GM18505 (cell line): ENCODE measurements around the gene ZKSCAN1.
A peak's percentile ranks its signal among the peaks of the same experiment; 100 is the strongest.

ENCODE experiments used
- ATAC-seq: cut with Tn5 transposase; IDR thresholded peaks from one replicate; pipeline ENCODE4 v1.9.1; 2021; ENCODE audit not compliant: unreplicated experiment
- POLR2A ChIP-seq: IDR thresholded peaks from 4 replicates; pipeline ENCODE4 v1.6.1; 2011; ENCODE audit warnings: borderline replicate concordance; ENCODE audit not compliant: insufficient read depth, insufficient read length; ENCODE audit errors: extremely low read depth

The ZKSCAN1 gene

DNA sequence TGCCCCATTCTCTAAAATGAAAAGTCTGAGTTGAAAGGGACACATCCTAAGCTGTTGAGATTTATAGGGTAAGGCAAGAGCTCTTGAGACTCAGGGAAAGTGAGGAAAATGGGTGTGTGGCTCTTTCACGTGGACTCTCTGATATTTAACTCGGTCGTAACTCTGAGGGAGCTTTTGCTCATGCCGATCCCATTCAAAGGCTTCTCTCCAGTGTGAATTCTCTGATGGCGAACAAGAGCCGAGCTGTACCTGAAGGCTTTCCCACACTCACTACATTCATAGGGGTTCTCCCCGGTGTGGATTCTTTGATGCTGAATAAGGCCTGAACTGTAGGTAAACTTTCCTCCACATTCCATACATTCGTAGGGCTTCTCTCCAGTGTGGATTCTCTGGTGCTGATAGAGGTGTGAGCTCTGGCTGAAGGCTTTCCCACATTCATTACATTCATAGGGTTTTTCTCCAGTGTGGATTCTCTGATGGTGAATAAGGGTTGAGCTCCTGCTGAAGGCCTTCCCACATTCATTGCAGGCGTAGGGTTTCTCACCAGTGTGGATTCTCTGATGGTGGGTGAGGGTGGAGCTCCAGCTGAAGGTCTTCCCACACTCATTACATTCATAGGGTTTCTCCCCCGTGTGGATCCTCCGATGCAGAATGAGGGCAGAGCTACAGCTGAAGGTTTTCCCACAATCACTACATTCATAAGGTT lies 55.8 kb downstream of the ZKSCAN1 start:
- no peak for ATAC-seq
- no peak for TF ChIP-seq POLR2A

DNA sequence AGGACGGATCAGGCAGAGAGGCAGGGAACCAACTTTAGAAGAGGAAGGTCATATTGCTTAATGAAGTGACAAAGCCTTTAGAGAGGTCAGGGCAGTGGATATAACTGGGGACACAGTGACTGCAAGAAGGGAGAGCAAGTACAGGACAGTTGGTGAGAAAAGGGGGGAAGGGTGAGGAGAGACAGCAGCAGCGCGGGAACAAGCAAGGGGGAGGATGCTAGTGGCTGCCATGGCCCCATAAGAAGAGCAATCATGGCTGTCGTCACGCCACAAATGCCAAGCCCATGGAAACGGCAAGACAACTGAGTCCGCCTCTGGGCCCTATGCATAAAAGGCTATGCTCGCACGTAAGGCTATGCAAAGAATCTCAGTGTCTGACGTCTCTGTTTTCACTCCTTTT lies 57.1 kb downstream of the ZKSCAN1 start:
- ATAC-seq = no peak
- TF ChIP-seq POLR2A = no peak

DNA sequence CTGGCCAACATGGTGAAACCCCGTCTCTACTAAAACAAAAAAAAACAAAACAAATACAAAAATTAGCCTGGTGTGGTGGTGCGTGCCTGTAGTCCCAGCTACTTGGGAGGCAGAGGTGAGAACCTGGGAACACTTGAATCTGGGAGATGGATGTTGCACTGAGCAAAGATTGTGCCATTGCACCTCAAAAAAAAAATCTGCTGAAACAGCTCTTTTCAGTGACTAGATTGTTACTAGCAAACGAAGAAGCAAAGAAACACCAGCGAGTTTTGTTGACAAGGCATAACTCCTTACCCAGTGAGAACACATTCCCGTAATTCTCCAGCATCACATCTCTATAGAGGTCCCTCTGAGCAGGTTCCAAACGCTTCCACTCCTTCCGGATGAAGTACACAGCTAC lies 59.4 kb downstream of the ZKSCAN1 start:
- no peak for TF ChIP-seq POLR2A
- ATAC-seq = no peak

DNA sequence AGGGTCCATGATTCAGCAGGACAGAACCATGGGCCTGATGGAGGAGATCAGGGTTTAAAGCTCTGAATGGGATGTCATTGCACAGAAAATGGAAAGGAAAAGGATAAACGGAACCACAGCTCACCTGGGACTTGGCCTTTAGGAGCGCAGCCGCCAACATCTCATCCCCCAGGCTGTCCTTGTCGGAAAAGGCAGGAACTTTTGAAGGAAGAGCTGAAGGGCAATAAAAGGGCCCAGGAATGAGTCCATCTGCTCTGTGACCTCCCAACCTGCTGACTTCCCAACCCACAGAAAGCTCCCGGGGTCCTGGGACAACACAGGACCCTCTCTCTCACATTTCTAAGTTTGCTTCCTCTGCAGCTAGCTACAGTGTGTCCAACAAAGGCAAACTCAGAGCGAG lies 60.0 kb downstream of the ZKSCAN1 start:
- TF ChIP-seq POLR2A = no peak
- ATAC-seq = no peak

DNA sequence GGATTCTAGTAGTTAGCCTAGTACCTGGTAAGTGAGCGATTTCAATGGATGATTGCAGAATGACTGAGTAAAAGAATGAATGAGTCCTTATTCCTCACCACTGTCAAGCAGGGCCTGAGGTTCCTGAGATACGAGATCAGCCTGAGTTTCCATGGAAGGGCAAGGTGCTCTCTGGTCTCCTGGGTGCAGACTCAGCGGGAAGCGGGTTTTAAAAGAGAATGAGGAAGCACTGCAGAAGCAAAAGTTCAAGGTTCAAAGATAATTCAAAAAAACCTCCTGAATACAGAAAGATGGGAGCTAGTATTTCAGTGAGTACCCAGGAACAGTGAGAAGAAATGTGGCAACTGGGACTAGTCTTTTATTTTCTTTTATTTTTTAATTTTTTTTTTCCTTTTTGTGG lies 61.8 kb downstream of the ZKSCAN1 start:
- no peak for ATAC-seq
- TF ChIP-seq POLR2A = no peak

DNA sequence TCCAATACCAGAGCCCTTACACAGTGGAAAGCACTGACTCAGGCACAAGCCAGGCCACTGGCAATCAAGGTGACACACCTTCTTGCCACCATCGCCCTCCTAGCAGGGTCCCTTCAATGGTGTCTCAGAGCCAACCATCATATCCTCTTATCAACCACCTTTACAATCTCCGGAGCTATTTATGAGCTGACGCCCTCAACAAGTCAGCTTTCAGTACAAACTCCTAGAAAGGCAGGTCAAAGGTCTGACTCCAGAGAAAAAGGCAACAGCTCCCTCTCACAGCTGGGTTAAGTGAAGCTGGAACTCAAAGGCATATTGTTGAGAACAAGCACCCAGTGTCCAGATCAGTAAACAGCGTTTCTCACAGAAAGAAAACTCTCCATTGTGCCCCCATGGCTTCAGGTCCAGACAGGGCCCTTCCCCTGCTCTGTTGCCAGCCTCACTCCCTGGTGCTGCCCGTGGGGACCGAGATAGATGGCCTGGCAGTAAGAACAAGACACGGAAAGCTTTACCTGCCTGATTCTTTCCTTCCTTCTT lies 63.7 kb downstream of the ZKSCAN1 start:
- no peak for ATAC-seq
- TF ChIP-seq POLR2A = no peak

DNA sequence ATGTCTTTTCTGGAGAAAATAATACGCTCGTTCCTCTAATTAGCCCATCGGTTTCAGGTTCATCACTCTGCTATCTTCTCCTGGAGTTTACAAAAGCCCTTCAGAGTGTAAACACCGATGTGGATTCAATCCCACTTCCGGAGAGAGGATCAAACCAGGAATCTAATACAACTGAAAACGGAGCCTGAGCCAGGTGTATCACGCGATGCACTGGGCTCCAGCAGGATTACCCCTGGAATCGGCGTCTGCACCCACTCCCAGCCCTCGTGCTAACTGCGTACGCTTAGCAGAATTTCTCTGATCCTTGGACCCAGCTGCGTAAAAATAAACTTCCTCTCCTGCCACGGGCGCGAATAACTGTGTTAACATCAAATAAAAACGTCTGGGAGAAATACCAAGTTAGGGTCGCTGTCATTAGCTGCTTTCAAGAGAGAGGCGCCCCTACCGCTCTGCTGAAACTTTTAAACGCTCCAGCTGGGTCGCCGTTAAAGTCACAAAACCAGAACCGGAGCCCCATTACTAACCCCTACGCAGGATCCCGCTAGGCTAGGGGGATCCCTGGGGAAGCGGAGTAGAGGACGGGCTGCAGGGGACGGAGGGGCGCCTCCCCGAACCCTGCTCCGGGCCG lies 65.6 kb downstream of the ZKSCAN1 start:
- peak; percentile 6 for ATAC-seq
- TF ChIP-seq POLR2A = no peak

DNA sequence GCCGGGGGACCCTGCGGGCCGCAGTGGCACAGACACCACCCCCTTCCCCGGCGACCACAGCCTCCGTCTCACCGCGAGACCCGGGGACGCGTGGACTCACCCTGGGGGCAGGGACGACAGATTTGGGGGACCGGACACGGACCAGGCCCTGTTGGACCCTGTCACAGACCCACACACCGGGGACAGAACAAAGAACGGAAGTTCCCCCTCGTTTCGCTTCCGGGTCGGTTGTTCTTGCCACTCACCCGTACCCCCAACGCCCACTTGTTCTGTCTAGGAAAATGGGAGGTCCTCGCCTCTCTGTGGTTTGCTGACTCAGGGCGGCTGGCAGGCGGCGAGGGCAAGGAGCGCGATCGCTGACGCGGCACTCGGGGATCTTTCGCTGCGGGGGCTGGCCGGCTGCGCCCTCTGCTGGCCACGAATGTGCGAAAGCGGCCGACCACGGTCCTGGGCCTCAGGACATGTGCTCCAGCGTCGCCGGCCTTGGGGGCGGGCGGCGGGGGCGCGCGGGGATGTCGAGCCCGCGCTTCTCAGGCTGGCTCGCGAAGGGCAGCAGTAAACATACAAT lies 66.2 kb downstream of the ZKSCAN1 start, which contains the start of gene ZNF3:
Gene ZNF3, minus strand, starts transcription at position 189 of the 568 bp plus-strand sequence. CDS start 4,366 bp downstream, outside the sequence.
- peak; percentile 68 for ATAC-seq
- peak; percentile 83 for TF ChIP-seq POLR2A

DNA sequence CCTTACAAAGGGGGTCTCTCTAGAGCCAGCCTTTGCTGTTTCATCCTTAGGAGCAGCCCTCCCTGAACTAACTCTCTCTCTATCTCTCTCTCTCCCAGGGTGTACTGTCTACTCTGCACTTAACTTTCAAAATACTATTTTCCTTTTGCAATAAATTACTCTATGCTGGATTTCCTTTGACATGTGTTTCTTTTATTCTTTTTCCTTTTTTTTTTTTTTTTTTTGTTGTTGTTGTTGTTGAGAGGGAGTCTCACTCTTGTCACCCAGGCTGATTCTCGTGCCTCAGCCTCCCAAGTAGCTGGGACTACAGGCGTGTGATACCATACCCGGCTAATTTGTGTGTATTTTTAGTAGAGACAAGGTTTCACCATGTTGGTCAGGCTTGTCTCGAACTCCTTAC lies 67.6 kb downstream of the ZKSCAN1 start:
- TF ChIP-seq POLR2A = no peak
- ATAC-seq = no peak

DNA sequence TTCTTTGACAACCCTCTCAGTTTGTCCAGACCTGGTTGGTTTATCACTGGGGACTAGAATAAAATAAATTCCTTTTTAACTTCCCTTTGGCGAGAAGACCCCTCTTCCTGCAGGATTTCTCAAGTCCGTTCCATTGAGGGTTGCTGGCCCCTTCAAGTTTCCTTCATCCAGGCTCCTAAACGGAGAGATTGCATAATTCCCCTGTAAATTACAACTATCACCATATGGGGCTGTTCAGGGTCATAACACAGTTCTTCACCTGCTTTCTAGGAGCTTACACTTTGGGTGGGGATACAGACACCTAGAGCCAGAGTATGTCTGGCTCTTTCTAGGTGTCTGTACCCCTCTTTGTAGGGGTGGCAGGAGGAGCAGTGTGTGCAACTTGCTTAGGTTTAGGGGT lies 70.1 kb downstream of the ZKSCAN1 start:
- no peak for TF ChIP-seq POLR2A
- no peak for ATAC-seq

DNA sequence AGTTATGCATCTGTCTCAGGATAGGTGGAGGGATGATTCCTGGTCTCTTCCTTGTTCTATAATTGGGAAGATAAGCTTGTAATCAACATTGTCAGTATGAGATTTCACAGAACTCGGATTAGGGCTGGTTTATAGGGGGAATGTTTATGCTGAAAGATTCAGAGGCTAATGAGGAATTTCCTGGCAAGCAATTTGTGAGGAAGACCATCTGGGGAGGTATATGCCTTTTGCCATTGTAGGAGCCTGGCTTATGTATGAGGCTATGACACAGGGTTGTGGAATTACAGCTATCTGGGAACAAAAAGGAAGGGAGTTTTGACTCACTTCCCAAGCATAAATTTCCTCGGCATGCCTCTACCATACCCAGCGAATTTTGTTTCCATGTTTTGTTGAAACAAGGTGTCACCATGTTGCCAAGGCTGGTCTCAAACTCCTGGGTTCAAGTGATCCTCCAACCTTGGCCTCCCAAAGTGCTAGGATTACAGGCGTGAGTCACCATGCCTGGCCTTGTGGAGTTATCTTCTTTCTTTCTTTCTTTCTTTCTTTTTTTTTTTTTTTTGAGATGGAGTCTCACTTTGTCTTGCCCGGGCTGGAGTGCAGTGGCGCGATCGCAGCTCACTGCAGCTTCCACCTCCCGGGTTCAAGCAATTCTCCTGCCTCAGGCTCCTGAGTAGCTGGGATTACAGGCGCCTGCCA lies 71.8 kb downstream of the ZKSCAN1 start:
- TF ChIP-seq POLR2A = no peak
- ATAC-seq = no peak

DNA sequence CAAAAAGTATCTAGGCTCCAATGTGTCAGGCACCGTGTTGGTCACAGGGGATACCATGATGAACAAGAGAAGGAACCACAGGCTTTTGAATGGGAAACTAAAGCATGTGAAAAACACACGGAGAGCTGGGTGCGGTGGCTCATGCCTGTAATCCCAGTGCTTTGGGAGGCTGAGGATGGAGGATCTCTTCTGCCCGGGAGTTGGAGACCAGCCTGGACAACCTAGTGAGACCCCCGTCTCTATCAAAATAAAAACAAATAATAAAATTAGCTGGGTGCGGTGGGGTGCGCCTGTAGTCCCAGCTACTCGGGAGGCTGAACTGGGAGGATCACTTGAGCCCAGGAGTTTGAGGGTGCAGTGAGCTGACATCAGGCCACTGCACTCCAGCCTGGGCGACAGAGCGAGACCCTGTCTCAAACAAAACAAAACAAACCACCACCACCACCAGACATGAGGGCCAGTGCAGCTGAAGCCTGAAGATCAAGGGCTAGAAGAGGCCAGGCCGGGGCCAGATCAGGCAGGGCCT lies 72.8 kb downstream of the ZKSCAN1 start:
- peak; percentile 22 for ATAC-seq
- no peak for TF ChIP-seq POLR2A
